Measurements from ENCODE around the gene RSRP1. TPM values are rescaled to one million over a fixed set of nuclear protein-coding genes. Genes with fewer than 3 reads are reported as not detected.

RSRP1 gene
- total and polyA plus RNA-seq, 2 donors (not counting 3 experiments of a cell fraction or from before 2014, with no cell fraction given), result 50.5 to 99.4 TPM

DNA sequence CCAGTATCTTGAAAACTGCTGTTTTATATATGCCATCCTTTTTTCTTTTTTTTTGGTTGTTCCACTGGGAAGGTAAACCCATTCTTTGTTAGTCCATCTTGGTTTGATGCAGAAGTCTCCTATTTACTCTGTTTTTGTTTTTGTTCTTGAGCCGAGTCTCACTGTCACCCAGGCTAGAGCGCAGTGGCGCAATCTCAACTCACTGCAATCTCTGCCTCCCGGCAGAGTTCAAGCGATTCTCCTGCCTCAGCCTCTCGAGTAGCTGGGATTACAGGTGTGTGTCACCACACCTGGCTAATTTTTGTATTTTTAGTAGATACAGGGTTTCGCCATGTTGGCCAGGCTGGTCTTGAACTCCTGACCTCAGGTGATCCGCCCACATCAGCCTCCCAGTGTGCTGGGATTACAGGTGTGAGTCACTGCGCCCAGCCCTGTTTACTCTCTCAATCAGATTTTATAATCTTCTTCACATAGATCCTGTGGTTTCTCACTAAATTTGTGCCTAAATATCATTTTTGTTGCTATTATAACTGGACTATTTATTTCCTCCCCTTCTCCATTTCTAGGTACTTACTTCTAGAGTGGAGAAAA is 27.5 kb downstream of the RSRP1 start:
- H3K9ac ChIP-seq (replicated peaks; ENCODE audit: extremely low read depth, insufficient read depth, low read length), result no peak overlapping the region
- POLR2A ChIA-PET, result no interaction called here
- no peak overlapping the region for H3K27ac ChIP-seq (ENCODE audit: insufficient read depth, low read depth, low read length)
- H3K4me2 ChIP-seq (ENCODE audit: insufficient read depth, low read length), result no peak overlapping the region
- no peak for TF ChIP-seq POLR2AphosphoS5 (IDR thresholded peaks at IDR 0.05; ENCODE audit: insufficient read depth, low read depth, low read length)
- no peak for TF ChIP-seq FOS (IDR thresholded peaks at IDR 0.05; ENCODE audit: borderline replicate concordance, insufficient read depth, low read length)
- no peak for TF ChIP-seq GATA2 (IDR thresholded peaks at IDR 0.05; ENCODE audit: insufficient read depth, insufficient read length, low read depth, low read length)
- TF ChIP-seq EZH2 (IDR thresholded peaks at IDR 0.05; ENCODE audit: borderline replicate concordance, low read depth, low read length, severe bottlenecking), result no peak
- TF ChIP-seq, protein P1, sequence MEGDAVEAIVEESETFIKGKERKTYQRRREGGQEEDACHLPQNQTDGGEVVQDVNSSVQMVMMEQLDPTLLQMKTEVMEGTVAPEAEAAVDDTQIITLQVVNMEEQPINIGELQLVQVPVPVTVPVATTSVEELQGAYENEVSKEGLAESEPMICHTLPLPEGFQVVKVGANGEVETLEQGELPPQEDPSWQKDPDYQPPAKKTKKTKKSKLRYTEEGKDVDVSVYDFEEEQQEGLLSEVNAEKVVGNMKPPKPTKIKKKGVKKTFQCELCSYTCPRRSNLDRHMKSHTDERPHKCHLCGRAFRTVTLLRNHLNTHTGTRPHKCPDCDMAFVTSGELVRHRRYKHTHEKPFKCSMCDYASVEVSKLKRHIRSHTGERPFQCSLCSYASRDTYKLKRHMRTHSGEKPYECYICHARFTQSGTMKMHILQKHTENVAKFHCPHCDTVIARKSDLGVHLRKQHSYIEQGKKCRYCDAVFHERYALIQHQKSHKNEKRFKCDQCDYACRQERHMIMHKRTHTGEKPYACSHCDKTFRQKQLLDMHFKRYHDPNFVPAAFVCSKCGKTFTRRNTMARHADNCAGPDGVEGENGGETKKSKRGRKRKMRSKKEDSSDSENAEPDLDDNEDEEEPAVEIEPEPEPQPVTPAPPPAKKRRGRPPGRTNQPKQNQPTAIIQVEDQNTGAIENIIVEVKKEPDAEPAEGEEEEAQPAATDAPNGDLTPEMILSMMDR (IDR thresholded peaks at IDR 0.05; ENCODE audit: extremely low read depth in 1 of 2, insufficient read depth in 1 of 2, low read depth in 1 of 2, low read length in 2 of 2), result no peak
- no peak for TF ChIP-seq POLR2A (IDR thresholded peaks at IDR 0.05; ENCODE audit: low read depth, low read length)
- TF ChIP-seq, protein P2, sequence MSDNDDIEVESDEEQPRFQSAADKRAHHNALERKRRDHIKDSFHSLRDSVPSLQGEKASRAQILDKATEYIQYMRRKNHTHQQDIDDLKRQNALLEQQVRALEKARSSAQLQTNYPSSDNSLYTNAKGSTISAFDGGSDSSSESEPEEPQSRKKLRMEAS (IDR thresholded peaks at IDR 0.05; ENCODE audit: insufficient read depth, insufficient read length), result no peak
- no peak for TF ChIP-seq MYC (IDR thresholded peaks at IDR 0.05; ENCODE audit: low read depth, low read length)
- TF ChIP-seq JUN (IDR thresholded peaks at IDR 0.05; ENCODE audit: borderline replicate concordance, insufficient read depth, insufficient read length, low read depth), result no peak
- H4K20me1 ChIP-seq (replicated peaks; ENCODE audit: control insufficient read depth, extremely low read depth, insufficient read depth, low read length), result no peaks in the 10 kb centered on the region
- H2AFZ ChIP-seq (ENCODE audit: low read depth, low read length), result no peak overlapping the region
- no peaks in the 10 kb centered on the region for H3K9me1 ChIP-seq (replicated peaks; ENCODE audit: control insufficient read depth, extremely low read depth, insufficient read depth, low read length)
- dilution Hi-C loops (cut with MboI; ENCODE audit: extremely low pct_ligation_motif_present, low sequenced_read_pairs), result no loop called here
- no peaks in the 10 kb centered on the region for H3K27me3 ChIP-seq (ENCODE audit: control insufficient read depth in 2 of 2, insufficient read depth in 2 of 2, low read length in 2 of 2)
- no peaks in the 10 kb centered on the region for H3K9me3 ChIP-seq (replicated peaks; ENCODE audit: control insufficient read depth, insufficient read depth, low read length)
- H3K4me1 ChIP-seq (ENCODE audit: control insufficient read depth, extremely low read depth, insufficient read depth, low read length), result no peaks in the 10 kb centered on the region
- no TSS peak for BruUV-seq (replicated peaks)
- peaks cover 5 to 9% of the 10 kb centered on the region in 2 experiments for H3K36me3 ChIP-seq (ENCODE audit: control insufficient read depth in 2 of 2, extremely low read depth in 1 of 2, insufficient read depth in 2 of 2, low read length in 2 of 2)
- no peak for DNase-seq (ENCODE audit: low read depth, low spot score)
- no peak for FAIRE-seq
- H3K79me2 ChIP-seq (ENCODE audit: control insufficient read depth, insufficient read depth, low read length), result no peaks in the 10 kb centered on the region
- no peak overlapping the region for H3K4me3 ChIP-seq (replicated peaks in 1 of 3; ENCODE audit: insufficient read depth in 1 of 3, low read depth in 1 of 3, low read length in 3 of 3)
- CTCF ChIA-PET, result no interaction called here
- intact Hi-C loops (cut with micrococcal nuclease), result no loop called here

Data from endothelial cell of umbilical vein (primary cell).